Stomach (tissue), 4 donors: ENCODE measurements around the gene COL9A1.

Experiments
- EP300 ChIP-seq: sonication (generic); formaldehyde crosslinking; IDR thresholded peaks from one replicate; pipeline ENCODE4 v1.6.1; 2017; ENCODE audit warnings: antibody characterized with exemption
- POLR2A ChIP-seq, 4 donors: fragments of 450-650 bp; IDR thresholded peaks; one replicate each; pipeline ENCODE4 v1.6.1; 2016; ENCODE audit warnings: antibody characterized with exemption in 4 of 4, control low read depth in 2 of 4, mild to moderate bottlenecking in 1 of 4, moderate library complexity in 1 of 4
- POLR2AphosphoS5 ChIP-seq, 3 donors: sonication (generic); formaldehyde crosslinking; IDR thresholded peaks; one replicate each; pipeline ENCODE4 v1.6.1; 2016; ENCODE audit warnings: antibody characterized with exemption in 3 of 3
- TF ChIP-seq, protein P1 (sequence below), 7 experiments: fragments of 450-650 bp in 4 of 7; fragments of 200-600 bp in 3 of 7; sonication (generic) in 3 of 7; IDR thresholded peaks; one replicate each; pipeline ENCODE4 v1.5.1; 2016 to 2019; ENCODE audit warnings: antibody characterized with exemption in 7 of 7, control low read depth in 2 of 7, mild to moderate bottlenecking in 1 of 7

GRCh38 chr6:70286905-70287304 is 16.0 kb downstream of the COL9A1 start:
- no peak for TF ChIP-seq POLR2A (IDR thresholded peaks at IDR 0.05)
- TF ChIP-seq, protein P1, sequence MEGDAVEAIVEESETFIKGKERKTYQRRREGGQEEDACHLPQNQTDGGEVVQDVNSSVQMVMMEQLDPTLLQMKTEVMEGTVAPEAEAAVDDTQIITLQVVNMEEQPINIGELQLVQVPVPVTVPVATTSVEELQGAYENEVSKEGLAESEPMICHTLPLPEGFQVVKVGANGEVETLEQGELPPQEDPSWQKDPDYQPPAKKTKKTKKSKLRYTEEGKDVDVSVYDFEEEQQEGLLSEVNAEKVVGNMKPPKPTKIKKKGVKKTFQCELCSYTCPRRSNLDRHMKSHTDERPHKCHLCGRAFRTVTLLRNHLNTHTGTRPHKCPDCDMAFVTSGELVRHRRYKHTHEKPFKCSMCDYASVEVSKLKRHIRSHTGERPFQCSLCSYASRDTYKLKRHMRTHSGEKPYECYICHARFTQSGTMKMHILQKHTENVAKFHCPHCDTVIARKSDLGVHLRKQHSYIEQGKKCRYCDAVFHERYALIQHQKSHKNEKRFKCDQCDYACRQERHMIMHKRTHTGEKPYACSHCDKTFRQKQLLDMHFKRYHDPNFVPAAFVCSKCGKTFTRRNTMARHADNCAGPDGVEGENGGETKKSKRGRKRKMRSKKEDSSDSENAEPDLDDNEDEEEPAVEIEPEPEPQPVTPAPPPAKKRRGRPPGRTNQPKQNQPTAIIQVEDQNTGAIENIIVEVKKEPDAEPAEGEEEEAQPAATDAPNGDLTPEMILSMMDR (IDR thresholded peaks at IDR 0.05) = no peak
- TF ChIP-seq EP300 = no peak
- no peak for TF ChIP-seq POLR2AphosphoS5 (IDR thresholded peaks at IDR 0.05)
